ENCODE results near the gene OSM.

GRCh38 chr22:30267382-30268302 lies 991 bp upstream of the OSM start:
- TF ChIP-seq, protein P1, sequence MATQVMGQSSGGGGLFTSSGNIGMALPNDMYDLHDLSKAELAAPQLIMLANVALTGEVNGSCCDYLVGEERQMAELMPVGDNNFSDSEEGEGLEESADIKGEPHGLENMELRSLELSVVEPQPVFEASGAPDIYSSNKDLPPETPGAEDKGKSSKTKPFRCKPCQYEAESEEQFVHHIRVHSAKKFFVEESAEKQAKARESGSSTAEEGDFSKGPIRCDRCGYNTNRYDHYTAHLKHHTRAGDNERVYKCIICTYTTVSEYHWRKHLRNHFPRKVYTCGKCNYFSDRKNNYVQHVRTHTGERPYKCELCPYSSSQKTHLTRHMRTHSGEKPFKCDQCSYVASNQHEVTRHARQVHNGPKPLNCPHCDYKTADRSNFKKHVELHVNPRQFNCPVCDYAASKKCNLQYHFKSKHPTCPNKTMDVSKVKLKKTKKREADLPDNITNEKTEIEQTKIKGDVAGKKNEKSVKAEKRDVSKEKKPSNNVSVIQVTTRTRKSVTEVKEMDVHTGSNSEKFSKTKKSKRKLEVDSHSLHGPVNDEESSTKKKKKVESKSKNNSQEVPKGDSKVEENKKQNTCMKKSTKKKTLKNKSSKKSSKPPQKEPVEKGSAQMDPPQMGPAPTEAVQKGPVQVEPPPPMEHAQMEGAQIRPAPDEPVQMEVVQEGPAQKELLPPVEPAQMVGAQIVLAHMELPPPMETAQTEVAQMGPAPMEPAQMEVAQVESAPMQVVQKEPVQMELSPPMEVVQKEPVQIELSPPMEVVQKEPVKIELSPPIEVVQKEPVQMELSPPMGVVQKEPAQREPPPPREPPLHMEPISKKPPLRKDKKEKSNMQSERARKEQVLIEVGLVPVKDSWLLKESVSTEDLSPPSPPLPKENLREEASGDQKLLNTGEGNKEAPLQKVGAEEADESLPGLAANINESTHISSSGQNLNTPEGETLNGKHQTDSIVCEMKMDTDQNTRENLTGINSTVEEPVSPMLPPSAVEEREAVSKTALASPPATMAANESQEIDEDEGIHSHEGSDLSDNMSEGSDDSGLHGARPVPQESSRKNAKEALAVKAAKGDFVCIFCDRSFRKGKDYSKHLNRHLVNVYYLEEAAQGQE (IDR thresholded peaks at IDR 0.05) = no peak
- no peak for TF ChIP-seq NR2F2 (IDR thresholded peaks at IDR 0.05)

All from liver (tissue), 2 donors.